Mesendoderm (in vitro differentiated cells): ENCODE results near the gene NFIA.

ENCODE experiments used
- DNase-seq: peaks from one replicate; pipeline ENCODE4 v3.0.0; 2013
- H2AK5ac ChIP-seq: 2 replicates; pipeline ENCODE4 v1.6.1; 2013; ENCODE audit warnings: low read length, inconsistent platforms
- H2BK120ac ChIP-seq: 2 replicates; pipeline ENCODE4 v1.6.1; 2013; ENCODE audit warnings: low read depth, mild to moderate bottlenecking, low read length, moderate library complexity, mixed read lengths
- H2BK15ac ChIP-seq: replicated peaks from 2 replicates; pipeline ENCODE4 v1.6.1; 2013; ENCODE audit warnings: low read depth, mild to moderate bottlenecking, moderate library complexity
- H2BK5ac ChIP-seq: 2 replicates; pipeline ENCODE4 v1.6.1; 2013; ENCODE audit warnings: low read length, inconsistent platforms
- H3K18ac ChIP-seq: 2 replicates; pipeline ENCODE4 v1.6.1; 2013; ENCODE audit warnings: mild to moderate bottlenecking, low read length, mixed read lengths
- H3K23ac ChIP-seq: one replicate; pipeline ENCODE4 v1.6.1; 2013; ENCODE audit warnings: low read length
- H3K27ac ChIP-seq: 2 replicates; pipeline ENCODE4 v1.5.1; 2013; ENCODE audit warnings: low read depth, mild to moderate bottlenecking, inconsistent platforms, low read length, moderate library complexity
- H3K27me3 ChIP-seq: 2 replicates; pipeline ENCODE4 v1.6.1; 2013; ENCODE audit warnings: low read length, control low read depth, mild to moderate bottlenecking, inconsistent platforms; ENCODE audit not compliant: insufficient read depth, poor library complexity
- H3K36me3 ChIP-seq: 2 replicates; pipeline ENCODE4 v1.6.1; 2013; ENCODE audit warnings: low read length, inconsistent platforms; ENCODE audit not compliant: control insufficient read depth, insufficient read depth
- H3K4ac ChIP-seq: one replicate; pipeline ENCODE4 v1.6.1; 2013; ENCODE audit warnings: low read depth, mild to moderate bottlenecking, low read length, moderate library complexity
- H3K4me1 ChIP-seq: 2 replicates; pipeline ENCODE4 v1.6.1; 2013; ENCODE audit warnings: low read depth, low read length, inconsistent platforms; ENCODE audit not compliant: control insufficient read depth
- H3K4me2 ChIP-seq: 2 replicates; pipeline ENCODE4 v1.6.1; 2013; ENCODE audit warnings: low read length
- H3K4me3 ChIP-seq: 2 replicates; pipeline ENCODE4 v1.5.1; 2013; ENCODE audit warnings: mild to moderate bottlenecking, low read length
- H3K56ac ChIP-seq: one replicate; pipeline ENCODE4 v1.6.1; 2013; ENCODE audit warnings: low read length
- H3K79me1 ChIP-seq: 2 replicates; pipeline ENCODE4 v1.6.1; 2013; ENCODE audit warnings: low read length, inconsistent platforms
- H3K79me2 ChIP-seq: 2 replicates; pipeline ENCODE4 v1.6.1; 2013; ENCODE audit warnings: mild to moderate bottlenecking, low read length; ENCODE audit not compliant: control insufficient read depth, insufficient read depth
- H3K9ac ChIP-seq: 2 replicates; pipeline ENCODE4 v1.6.1; 2013; ENCODE audit warnings: low read length, inconsistent platforms
- H4K5ac ChIP-seq: one replicate; pipeline ENCODE4 v1.6.1; 2013; ENCODE audit warnings: low read length
- H4K8ac ChIP-seq: one replicate; pipeline ENCODE4 v1.6.1; 2013; ENCODE audit warnings: low read depth, mild to moderate bottlenecking, control low read depth, low read length, moderate library complexity
- WGBS: extraction: QIAGEN DNeasy Blood & Tissue Kit; methylation state at CpG from one replicate; pipeline ENCODE4 v1.1.7; 2013; ENCODE audit warnings: low lambda C conversion rate, missing lambda C conversion rate; ENCODE audit not compliant: insufficient coverage; ENCODE audit errors: extremely low coverage; 5-methylcytosine and 5-hydroxymethylcytosine counted together

Gene NFIA

GRCh38 chr1:61089338-61089737 lies 7.0 kb downstream of the NFIA start:
- H3K4me3 ChIP-seq: no peak overlapping the region
- no peak overlapping the region for H3K9ac ChIP-seq
- H2BK15ac ChIP-seq: no peak overlapping the region
- H3K23ac ChIP-seq: no peak overlapping the region
- H3K4me1 ChIP-seq: no peaks in the 10 kb centered on the region
- no peak overlapping the region for H2BK120ac ChIP-seq
- H3K27ac ChIP-seq: no peak overlapping the region
- no peak overlapping the region for H2AK5ac ChIP-seq
- H3K79me1 ChIP-seq: no peaks in the 10 kb centered on the region
- no peak overlapping the region for H3K56ac ChIP-seq
- no peak overlapping the region for H4K5ac ChIP-seq
- H2BK5ac ChIP-seq: no peak overlapping the region
- H3K18ac ChIP-seq: no peak overlapping the region
- no CpG with 5 or more reads among the region's 4 CpGs for WGBS
- H3K4me2 ChIP-seq: no peak overlapping the region
- peaks cover 3% of the 10 kb centered on the region for H3K27me3 ChIP-seq
- no peak overlapping the region for H3K4ac ChIP-seq
- no peaks in the 10 kb centered on the region for H3K79me2 ChIP-seq
- no peak for DNase-seq
- H3K36me3 ChIP-seq: no peaks in the 10 kb centered on the region
- no peak overlapping the region for H4K8ac ChIP-seq

DNA sequence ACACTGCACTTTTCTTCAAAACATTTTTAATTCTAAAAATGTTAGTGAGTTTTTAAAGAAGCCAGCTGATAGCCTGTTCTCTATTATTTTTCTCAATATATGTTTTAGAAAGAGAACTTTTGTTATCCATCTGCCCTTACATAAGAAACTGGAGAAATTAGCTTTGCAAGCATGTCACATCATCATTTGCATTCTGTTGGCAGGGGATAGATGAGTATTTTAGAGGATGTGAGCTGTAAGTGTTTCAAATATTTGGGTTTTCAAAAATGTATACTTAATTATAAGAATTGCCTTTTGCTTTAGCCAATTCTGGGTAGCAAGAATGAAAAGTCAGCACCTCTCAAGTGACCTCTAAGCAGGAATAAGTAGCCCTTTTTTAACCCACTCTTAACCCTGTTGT lies 7.4 kb downstream of the NFIA start:
- H4K8ac ChIP-seq: no peak overlapping the region
- H2BK120ac ChIP-seq: no peak overlapping the region
- no peak overlapping the region for H3K9ac ChIP-seq
- H3K79me1 ChIP-seq: no peaks in the 10 kb centered on the region
- no peaks in the 10 kb centered on the region for H3K4me1 ChIP-seq
- H3K27me3 ChIP-seq: no peaks in the 10 kb centered on the region
- H3K36me3 ChIP-seq: no peaks in the 10 kb centered on the region
- H3K4me3 ChIP-seq: no peak overlapping the region
- H2AK5ac ChIP-seq: no peak overlapping the region
- H3K27ac ChIP-seq: no peak overlapping the region
- no peak overlapping the region for H2BK5ac ChIP-seq
- H3K23ac ChIP-seq: no peak overlapping the region
- no peak overlapping the region for H3K4ac ChIP-seq
- no peak for DNase-seq
- no peak overlapping the region for H3K56ac ChIP-seq
- no peak overlapping the region for H4K5ac ChIP-seq
- no peak overlapping the region for H3K4me2 ChIP-seq
- H3K79me2 ChIP-seq: no peaks in the 10 kb centered on the region
- no peak overlapping the region for H3K18ac ChIP-seq
- no peak overlapping the region for H2BK15ac ChIP-seq

GRCh38 chr1:61090546-61091202 lies 8.3 kb downstream of the NFIA start:
- no peak for DNase-seq
- H4K5ac ChIP-seq: no peak overlapping the region
- H3K27me3 ChIP-seq: no peaks in the 10 kb centered on the region
- no peaks in the 10 kb centered on the region for H3K79me2 ChIP-seq
- no peak overlapping the region for H3K56ac ChIP-seq
- H3K79me1 ChIP-seq: no peaks in the 10 kb centered on the region
- no peak overlapping the region for H2BK15ac ChIP-seq
- H3K4me1 ChIP-seq: no peaks in the 10 kb centered on the region
- no peak overlapping the region for H3K18ac ChIP-seq
- H3K23ac ChIP-seq: no peak overlapping the region
- H3K4me3 ChIP-seq: no peak overlapping the region
- no peak overlapping the region for H4K8ac ChIP-seq
- no peak overlapping the region for H3K4me2 ChIP-seq
- H3K4ac ChIP-seq: no peak overlapping the region
- WGBS: no CpG with 5 or more reads among the region's 9 CpGs
- no peak overlapping the region for H2AK5ac ChIP-seq
- H3K36me3 ChIP-seq: no peaks in the 10 kb centered on the region
- no peak overlapping the region for H3K9ac ChIP-seq
- no peak overlapping the region for H2BK120ac ChIP-seq
- H2BK5ac ChIP-seq: no peak overlapping the region
- H3K27ac ChIP-seq: no peak overlapping the region

GRCh38 chr1:61091455-61091854 lies 9.1 kb downstream of the NFIA start:
- Histone ChIP-seq H3K56ac (no peak overlapping the region), H3K4ac (no peak overlapping the region), H3K4me2 (no peak overlapping the region), H2BK5ac (no peak overlapping the region), H3K4me3 (no peak overlapping the region), H3K9ac (no peak overlapping the region), H4K5ac (no peak overlapping the region), H4K8ac (no peak overlapping the region), H3K79me2 (no peaks in the 10 kb centered on the region), H2BK120ac (no peak overlapping the region), H2AK5ac (no peak overlapping the region), H3K36me3 (no peaks in the 10 kb centered on the region), H3K4me1 (no peaks in the 10 kb centered on the region), H3K23ac (no peak overlapping the region), H3K79me1 (no peaks in the 10 kb centered on the region), H3K18ac (no peak overlapping the region), H2BK15ac (no peak overlapping the region), H3K27ac (no peak overlapping the region), H3K27me3 (no peaks in the 10 kb centered on the region)
- DNase-seq: no peak
- WGBS: no CpG with 5 or more reads among the region's 3 CpGs

- no peaks in the 10 kb centered on the region for H3K79me2 ChIP-seq
- no peaks in the 10 kb centered on the region for H3K36me3 ChIP-seq
- no peak overlapping the region for H2AK5ac ChIP-seq
- H3K27ac ChIP-seq: no peak overlapping the region
- H2BK120ac ChIP-seq: no peak overlapping the region
- no CpG with 5 or more reads among the region's 5 CpGs for whole genome bisulfite sequencing
- H3K27me3 ChIP-seq: no peaks in the 10 kb centered on the region
- no peak overlapping the region for H3K4me2 ChIP-seq
- no peak overlapping the region for H3K18ac ChIP-seq
- H3K4ac ChIP-seq: no peak overlapping the region
- no peak overlapping the region for H2BK15ac ChIP-seq
- no peak overlapping the region for H3K9ac ChIP-seq
- H4K5ac ChIP-seq: no peak overlapping the region
- no peak for DNase-seq
- H2BK5ac ChIP-seq: no peak overlapping the region
- no peaks in the 10 kb centered on the region for H3K79me1 ChIP-seq
- H3K56ac ChIP-seq: no peak overlapping the region
- no peak overlapping the region for H3K23ac ChIP-seq
- H4K8ac ChIP-seq: no peak overlapping the region
- no peaks in the 10 kb centered on the region for H3K4me1 ChIP-seq
- no peak overlapping the region for H3K4me3 ChIP-seq
Measured at GRCh38 chr1:61092642-61093041, 10.3 kb downstream of the NFIA start.

DNA sequence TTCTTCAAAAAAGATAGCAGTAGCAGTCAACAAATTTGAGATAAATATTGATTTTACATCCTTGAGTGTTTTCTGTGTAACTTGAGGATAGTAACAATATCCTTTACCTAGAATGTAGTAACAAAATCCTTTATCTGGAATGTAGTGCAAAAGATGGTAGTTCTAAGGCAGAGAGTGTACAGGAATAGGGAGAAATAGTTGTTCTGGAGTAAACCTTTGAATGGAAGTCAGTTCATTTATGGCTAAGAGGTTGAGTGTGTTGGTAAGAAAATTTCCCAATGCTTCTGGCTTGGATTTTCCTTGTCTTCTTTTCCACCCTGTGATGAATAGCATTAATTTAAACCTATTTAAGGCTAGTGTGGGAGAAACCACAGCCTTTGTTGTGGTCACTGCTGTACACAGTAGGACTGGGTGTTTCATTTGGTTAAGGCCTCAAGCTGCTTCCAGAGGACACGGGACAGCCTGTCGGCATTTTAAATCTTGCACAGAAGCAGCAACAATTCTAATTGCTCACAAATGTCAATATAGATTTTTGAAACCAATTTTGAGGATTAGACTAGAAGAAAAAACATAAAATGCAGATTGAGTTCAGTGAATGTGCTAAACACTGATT lies 11.3 kb downstream of the NFIA start:
- Histone ChIP-seq H3K27me3 (no peaks in the 10 kb centered on the region), H3K27ac (no peak overlapping the region), H3K23ac (no peak overlapping the region), H3K79me1 (no peaks in the 10 kb centered on the region), H2AK5ac (no peak overlapping the region), H2BK5ac (no peak overlapping the region), H3K18ac (no peak overlapping the region), H4K5ac (no peak overlapping the region), H3K36me3 (no peaks in the 10 kb centered on the region), H2BK120ac (no peak overlapping the region), H3K4ac (no peak overlapping the region), H3K9ac (no peak overlapping the region), H4K8ac (no peak overlapping the region), H3K4me3 (no peak overlapping the region), H3K79me2 (no peaks in the 10 kb centered on the region), H3K4me2 (no peak overlapping the region), H2BK15ac (no peak overlapping the region), H3K4me1 (no peaks in the 10 kb centered on the region), H3K56ac (no peak overlapping the region)
- WGBS: no CpG with 5 or more reads among the region's 2 CpGs
- DNase-seq: no peak
